GM10266 (cell line): ENCODE results near the gene CXCL11.

Experiments used
- DNase-seq: peaks from one replicate; pipeline ENCODE4 v3.0.0; 2012; ENCODE audit errors: extremely low spot score
- CTCF ChIP-seq: IDR thresholded peaks from 2 replicates; pipeline ENCODE4 v1.5.1; 2012; ENCODE audit warnings: mild to moderate bottlenecking, low read depth; ENCODE audit not compliant: control insufficient read depth, insufficient read depth; ENCODE audit errors: missing control alignments

Gene CXCL11

DNA sequence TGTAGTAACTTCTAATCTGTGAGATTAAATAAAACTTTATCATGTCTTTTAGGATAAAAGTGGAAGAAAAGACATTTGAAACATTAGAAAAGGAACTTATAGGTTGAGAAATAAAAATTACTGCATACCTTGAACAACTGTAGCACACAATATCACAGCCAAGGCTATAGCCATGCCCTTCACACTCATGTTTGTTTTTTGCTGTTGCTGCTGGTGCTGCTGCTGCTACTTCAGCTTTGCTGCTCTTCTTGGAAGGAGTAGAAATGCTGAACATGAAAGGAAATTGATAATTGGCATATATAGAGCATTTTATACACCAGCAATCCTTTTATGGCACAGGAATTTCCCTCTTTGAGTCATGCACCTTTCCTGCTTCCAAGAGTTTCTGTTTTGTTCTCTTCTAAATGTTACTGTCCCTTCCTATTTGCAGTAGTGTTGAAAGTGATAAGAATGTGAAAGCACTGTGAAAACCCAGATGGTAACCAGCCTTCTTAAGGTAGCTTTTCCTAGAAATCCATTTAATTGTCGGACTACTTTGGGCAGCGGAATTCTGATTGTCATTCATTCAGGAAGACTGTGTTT lies at the start of gene CXCL11:
CXCL11 (minus strand) TSS at position 272 of the 582 bp plus-strand sequence; CDS start at position 189, 83 bp downstream.
- DNase-seq: no peak
- TF ChIP-seq CTCF: no peak

DNA sequence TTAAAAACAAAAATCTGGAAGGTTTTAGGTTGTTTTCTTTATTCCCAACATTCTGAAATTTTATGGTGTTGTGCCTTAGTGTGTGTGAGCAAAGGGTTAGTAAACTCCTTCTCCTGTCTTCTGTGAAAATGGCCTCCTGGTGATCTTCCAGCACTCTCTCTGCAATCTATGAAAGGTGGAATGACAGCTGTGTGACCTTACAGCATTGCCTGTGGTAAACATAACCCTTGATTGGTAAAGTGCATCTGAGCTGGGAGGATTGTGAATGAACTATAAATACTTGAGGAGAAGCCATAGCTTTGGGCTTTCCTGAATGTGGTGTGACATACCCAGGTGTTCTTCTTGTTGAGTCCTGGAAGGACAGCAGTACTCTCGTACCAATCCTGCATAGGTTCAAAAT lies 48.7 kb upstream of the CXCL11 start:
- TF ChIP-seq CTCF: no peak
- no peak for DNase-seq

DNA sequence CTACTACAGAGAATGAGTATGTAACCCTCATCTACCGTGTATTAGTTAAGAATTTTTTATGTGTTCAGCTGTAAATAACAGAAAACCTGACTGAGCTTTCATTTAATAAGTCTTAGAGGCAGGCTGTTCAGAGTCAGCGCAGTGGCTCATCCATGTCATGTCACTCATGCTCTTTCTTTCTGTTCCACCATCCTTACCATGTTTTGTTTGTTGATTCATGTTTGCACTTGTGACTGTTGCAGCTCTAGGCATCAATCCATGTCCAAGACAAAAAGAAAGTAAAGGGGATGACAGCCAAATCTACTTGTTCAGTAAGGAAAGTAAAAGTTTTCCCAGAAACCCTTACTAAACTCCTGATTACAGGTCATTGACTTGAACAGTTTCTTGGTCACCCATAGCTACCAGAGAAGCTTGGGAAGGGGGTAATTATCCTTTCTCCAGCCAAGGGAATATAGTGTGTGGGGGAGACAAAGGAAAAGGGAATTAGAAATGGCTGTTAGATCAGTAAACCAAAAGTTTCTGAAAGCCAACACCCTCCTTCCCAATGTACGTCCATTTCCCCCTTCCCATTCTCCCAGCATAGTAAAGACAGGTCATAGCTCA lies 47.6 kb upstream of the CXCL11 start:
- no peak for DNase-seq
- no peak for TF ChIP-seq CTCF

- no peak for TF ChIP-seq CTCF
- no peak for DNase-seq
These were observed 42.3 kb upstream of the CXCL11 start for GRCh38 chr4:76078033-76078613.

DNA sequence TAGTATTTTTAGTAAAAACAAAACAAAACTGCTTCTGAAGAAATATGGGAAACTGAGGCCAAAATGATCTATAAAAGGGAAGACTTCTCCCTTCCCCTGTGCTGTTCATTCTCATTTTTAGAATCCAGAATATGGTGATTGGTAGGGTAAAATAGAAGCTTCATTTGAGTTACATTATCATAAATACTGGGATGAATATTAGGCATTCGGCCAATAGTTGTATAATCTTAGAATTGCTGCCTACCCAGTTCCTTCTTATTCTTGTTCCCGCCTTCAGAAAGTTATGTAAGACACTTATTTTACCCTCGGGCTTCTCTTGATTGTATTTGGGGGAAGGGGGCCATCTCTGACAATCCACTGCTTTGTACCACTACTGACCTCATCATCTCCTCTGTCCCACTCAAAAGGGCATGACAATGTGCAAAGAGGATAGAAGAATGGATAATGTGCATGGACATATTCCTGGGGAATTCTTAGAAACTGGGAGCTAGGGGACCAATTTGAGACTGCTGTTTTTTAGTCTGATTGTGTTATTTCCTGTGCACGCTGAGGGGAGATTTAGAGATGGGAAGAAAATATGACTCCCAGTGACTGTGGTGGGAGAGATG lies 39.2 kb upstream of the CXCL11 start:
- no peak for TF ChIP-seq CTCF
- DNase-seq: no peak

DNA sequence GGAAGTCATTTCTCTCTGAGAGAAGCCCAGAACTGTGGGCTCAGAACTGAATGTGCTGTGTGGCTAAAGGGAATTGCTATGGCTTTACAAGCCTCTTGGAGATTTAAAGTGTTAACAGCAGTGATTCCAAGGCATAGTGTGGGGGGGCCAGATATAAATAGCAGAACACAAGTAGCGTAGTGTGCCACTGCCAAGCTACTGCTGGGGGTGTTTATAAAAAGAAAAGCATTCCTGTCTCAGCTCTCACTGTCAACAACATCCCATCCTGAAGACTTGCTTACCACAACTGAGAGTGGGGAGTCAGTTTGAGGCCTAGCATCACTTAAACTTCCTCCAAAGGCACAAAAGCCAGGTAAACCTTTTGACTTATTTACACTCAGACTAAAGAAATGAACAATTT lies 38.6 kb upstream of the CXCL11 start, which contains the start of gene ART3:
ART3 (plus strand) TSS at position 242 of the 400 bp plus-strand sequence. CDS start 1,181 bp downstream, outside the sequence.
- TF ChIP-seq CTCF: no peak
- no peak for DNase-seq

DNA sequence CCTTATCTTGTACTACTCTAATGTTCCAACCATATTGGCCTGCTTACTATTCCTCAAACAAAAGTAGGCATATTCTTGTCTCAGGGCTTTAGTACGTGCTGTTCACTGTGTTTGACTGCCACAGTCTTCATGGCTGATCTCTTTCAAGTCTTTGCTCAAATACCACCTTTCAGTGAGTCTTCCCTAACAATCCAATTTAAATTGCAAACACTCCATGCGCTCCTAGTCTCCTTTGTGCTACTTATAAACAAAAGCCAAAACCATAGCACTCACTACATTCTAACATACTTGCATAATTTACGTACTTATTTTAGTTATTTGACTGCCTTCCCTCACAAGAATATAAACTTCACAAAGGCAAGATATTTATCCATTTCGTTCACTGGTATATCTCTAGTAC lies 36.9 kb upstream of the CXCL11 start:
- no peak for TF ChIP-seq CTCF
- no peak for DNase-seq
